Hippocampal formation (tissue), 2 donors: ENCODE measurements around the gene TEX26.

Experiments used
- DNase-seq, 2 donors: peaks; one replicate each; lab custom pipeline; 2025; lab: John Stamatoyannopoulos, UW

TEX26 gene

DNA sequence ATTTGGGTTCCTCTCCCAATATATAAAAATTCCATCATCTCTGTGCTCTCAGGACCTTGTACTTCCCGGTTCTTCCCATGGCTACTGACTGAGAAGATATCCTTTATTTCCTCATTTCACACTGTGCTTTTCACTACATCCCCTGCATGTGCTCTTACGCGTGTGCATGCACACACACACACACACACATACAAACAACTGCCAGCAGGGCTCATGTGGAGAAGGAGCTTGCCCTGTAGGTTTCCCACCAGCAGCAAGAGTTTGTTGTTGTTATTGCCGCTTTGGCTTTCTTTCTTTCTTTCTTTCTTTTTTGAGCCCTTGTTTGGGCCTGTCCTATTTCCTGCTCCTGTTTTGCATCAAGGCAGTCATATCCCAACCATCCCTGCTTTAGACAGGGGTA, 43.6 kb downstream of the TEX26 start:
- DNase-seq = no peak

DNA sequence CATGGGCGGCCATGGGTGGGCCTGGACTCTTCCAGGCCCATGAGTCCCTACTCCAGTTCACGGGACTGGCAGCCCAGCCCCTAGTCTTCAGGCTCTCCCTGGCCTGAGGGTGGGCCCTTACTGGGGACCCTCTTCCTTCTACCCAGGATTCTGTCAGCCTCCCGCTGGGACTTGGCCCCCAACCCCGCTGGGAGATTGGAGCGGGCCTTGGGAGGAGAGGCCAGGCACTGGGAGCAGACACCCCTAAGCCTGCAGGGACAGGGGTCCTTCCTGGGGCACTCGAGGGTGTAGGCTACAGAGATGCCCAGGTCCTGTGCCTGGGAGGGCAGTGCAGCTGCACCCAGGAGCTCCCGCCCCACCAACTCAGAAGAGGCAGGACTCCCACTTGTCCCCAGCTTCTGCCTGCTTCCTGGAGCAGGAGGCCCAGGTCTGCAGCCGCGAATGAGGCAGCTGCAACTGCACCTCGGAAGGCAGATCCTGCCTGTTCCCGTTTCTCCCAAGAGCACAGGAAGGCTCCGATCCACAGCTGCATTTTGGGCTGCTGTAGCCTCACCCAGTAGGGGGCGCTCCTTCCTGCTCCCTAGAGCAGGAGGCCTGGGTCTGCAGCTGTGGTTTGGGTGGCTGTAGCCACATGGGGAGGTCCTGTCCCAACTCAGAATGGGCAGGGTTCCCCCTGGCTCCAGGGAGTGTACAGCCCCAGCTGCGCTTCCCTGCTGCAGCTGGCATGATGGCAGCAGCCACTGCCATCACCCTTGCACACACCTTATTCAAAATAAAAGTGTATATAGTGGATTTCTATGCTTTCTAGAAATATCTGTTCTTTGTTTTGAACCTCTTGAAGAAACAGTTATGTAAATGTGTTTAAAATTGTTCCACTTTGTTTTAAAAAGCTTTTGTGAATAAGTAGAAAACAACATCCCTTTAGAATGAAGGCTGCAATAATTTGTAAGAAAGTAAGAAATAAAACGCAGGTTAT, 46.8 kb downstream of the TEX26 start:
- DNase-seq = no peak

DNA sequence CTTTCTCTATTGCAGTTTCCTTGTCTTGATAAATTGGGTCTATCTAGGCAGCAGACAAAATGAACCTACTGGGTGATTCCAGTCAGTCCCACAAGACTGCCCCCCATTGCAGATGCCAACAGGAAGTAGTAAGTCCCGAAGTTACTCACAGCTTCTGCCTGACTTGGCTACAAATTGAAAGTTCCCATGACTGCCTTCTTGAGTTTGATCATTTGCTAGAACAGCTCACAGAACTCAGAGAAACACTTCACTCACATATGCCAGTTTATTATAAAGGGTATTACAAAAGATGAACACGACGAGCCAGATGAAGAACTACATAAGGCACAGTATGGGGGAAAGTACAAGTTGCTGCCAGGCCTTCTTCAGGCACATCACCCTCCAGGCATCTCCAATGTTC, 50.0 kb downstream of the TEX26 start:
- no peak for DNase-seq

DNA sequence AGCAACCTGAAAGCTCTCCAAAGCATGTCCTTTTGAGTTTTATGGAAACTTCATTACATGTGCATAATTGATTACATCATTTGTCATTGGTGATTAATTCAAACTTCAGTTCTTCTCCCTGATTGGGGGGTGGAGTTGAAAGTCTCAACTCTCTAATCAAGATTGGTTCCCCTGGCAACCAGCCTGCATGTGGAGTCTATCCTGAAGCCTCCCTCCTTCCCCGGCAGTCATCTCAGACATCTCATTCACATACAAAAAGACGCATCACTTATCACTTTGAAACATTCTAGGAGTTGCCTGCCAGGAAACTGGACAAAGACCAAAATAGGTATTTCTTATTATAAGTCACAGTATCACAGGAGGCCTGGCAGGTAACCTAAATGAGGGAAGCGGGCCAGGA, 50.5 kb downstream of the TEX26 start:
- no peak for DNase-seq

DNA sequence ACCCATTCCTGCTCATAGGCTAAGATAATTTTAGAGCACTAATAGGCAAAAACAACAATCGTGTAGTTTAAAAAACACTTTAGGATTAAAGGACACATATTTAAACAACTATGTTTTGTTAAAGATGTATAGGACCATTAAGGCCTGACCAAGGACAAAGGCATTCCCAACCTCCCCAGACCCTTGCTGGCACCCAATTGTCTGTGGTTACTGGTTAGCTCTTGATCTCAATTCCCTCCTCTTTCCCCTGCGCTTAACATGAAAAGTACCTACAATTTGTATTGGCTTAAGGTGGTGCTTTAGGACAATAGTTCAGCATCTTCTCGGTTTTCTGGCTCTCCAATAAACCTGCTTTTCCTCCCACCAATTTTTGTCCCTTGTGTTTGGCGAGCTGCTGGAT, 51.0 kb downstream of the TEX26 start:
- no peak for DNase-seq

DNA sequence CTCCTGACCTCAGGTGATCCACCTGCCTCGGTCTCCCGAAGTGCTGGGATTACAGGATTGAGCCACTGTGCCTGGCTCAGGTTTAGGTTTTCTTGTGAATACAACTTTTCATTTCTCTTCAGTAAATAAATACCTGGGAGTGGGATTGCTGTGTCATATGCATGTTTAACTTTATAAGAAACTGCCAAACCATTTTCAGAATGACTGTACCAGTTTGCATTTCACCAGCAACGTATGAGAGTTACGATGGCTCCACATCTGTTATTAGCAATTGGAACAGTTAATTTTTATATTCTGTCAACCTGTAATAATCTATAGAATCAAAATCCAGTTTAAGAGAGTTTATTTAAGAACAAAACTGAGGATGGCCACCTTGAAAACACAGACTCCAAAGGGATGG, 52.2 kb downstream of the TEX26 start:
- DNase-seq = no peak

DNA sequence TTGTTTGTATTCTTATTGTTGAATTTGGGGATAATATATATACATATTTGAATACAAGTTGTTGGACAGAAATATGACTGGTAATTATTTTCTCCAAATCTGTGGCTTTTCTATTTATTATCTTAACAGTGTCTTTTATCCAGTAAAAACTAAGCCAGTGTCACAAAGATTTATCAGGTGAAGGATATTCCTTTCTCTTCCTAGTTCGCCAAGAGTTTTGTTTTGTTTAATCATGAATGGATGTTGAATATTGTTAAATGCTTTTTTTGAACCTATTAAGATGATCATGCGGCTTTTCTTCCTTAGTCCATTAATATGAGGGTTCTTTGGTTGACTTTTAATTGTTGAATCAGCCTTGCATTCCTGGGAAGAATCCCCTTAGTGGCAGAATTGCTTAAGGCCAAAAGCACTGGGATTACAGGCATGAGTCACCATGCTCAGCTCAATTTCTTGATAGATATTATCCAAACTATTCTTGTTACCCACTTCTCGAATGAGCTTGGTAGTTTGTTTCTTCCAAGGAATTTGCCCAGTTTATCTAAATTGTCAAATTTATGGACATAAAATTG, 53.3 kb downstream of the TEX26 start:
- no peak for DNase-seq

DNA sequence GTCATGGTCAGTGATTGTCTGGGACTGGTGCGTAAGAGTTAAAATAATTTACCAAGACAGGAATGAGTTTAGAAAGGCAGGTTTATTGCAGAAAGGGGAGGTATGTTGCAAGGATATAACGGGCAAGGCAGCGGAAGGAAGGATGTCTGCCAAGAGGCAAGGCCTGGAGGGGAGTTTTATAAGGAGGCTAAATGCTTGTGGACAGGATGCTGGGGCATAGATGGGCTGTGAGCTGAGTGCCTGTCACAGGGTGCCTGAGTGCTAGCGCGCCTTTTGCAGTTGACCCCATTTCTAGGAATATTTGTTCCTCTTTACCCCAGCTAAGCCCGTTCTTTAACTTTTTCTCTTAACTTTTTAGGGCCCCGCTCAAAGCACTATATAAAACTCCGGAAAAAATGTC, 58.7 kb downstream of the TEX26 start:
- DNase-seq = no peak

DNA sequence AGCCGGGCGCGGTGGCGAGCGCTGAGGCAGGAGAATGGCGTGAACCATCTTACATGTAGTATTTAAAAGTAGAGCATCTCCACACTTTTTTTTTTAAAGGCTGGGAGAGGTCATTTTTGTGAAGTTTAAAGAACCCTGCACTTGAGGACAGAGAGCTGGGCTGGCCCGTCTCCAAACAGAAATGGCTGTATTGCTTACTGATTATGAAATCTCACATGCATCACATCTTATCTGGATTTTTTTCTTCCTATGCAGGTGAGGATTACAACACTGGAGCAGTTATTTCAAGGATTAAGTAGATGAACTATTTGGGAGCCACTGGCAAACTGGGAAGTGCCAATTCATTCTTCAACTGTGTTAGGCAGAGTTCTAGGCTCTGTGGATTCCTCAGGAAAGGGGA, 59.5 kb downstream of the TEX26 start:
- DNase-seq = no peak

DNA sequence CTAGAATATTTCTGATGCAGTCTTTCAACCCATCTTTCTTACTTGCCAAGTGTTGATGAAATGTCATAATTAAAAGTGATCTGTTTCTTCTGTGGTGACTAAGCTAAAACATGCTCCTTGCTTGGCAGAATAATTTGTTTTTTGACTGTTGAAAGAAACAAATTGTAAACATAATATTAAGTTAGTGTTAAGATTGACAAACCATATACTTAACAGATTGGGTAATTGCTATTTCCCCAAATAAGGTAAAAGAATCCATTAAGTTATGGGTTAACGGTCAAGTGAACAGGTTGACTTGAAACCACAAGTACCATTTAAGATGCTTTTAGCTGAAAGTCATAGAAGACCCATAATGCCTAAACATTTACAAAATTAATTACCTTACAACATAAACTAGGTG, 62.9 kb downstream of the TEX26 start:
- DNase-seq = no peak

DNA sequence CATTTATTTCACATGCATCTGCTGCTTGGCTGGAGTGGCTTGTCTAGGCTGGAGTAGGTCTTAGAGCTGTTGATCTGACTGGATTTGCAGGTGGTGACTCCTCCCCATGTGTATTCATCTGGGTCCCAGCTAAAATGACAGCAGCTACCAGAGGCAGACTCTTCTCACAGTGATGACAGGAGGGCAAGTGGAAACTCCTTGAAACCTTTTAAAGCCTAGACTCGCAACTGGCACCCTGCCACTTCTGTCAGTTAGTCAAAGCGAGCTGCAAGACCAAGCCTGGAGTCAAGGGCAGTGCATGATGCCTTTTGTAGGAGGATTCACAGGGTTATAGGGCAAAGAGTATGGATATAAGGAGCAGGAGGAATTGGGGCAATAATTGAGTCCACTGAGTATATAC, 65.2 kb downstream of the TEX26 start:
- no peak for DNase-seq

DNA sequence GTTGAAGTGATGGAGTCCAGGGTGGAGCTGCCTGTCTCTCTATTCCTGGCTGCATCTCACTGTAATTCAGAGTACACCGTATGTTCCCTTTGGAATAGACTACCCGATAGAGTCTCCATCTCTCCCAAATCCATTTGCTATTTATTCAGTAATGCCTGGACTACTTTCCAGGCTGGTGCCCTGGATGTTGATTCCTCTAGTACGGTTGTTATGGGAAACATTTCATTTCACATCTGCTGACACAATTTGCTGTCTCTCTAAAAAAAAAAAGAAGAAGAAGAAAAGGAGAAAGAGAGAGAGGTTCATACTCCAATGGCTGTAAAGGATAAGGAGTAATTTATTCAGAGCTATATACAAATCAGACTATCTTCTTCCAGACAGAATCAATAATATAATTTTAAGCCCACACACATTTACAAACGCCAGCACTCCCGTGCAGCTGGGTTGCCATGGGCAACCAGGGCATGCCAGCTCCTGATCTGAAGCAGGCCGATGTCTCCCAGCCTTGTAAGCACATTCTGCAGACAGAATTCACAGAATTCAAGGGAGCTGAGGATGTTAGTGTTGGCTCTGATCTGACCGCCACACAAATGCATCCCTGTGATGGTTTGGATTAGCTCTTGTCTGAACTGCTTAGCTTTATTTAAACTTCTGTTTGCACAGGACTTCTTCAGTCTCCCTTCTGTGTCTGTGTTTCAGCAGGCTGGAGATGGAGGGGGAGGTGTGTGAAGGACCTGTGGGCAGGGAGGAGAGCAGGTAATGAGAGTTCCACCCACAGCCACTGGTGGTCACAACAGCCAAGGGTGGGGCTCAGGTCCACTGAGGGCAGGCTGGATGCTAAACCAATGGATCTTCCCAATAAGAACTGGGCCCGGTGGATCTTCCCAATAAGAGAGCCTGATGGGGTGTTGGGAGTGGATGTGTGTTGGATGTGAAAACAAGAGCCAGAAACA, 66.0 kb downstream of the TEX26 start:
- DNase-seq = peak; percentile 33 to 52

DNA sequence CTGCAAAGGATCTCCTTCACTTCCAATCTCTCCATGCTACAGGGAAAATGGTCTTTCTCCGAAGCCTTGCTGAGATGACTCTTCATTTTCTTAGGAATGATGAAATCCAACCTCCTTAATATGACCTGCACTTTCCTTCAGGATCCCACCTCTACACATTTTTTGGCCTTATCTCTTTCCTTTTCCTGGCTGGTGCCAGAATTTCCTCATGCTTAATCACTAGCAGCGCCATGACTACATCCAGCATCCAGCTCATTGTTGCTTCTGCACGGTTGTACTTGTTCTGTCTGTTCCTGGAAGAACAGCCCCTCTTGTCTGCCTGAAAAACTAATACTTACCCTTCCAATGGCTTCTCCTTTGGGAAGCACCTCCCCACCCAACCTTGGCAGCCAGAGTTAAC, 68.4 kb downstream of the TEX26 start:
- DNase-seq = no peak

DNA sequence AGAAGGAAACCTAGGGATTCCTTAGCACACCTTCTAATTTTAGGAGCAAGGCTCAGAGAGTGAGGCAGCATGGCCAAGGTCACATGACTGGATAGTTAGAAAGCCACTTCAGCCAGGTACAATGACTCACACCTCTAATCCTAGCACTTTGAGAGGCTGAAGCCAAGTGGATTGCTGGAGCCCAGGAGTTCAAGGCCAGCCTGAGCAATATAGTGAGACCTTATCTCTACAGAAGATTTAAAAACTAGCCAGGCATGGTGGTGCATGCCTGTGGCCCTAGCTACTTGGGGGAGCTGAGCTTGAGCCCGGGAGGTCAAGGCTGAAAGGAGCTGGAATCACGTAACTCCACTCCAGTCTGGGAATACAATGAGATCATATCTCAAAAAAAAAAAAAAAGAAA, 69.2 kb downstream of the TEX26 start:
- DNase-seq = no peak

DNA sequence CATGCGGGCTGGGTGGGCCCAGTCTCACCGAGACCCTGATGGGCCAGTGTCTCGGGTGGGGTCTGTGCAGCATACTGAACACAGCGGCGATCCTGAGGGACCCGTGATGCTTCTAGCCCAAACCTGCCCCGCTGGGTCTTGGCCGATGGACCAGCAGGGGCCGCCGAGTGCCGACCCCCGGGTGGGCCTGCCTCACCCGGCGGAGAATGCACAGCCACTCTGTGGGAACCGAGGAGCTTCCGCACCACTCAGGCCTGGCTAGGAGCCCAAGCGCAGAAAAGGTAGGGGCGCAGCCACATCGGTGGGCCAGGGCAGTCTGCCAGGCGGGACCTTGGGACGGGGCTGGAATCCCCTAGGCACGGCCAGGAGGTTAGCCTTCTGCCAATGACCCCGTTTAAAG, 72.6 kb downstream of the TEX26 start:
- no peak for DNase-seq

DNA sequence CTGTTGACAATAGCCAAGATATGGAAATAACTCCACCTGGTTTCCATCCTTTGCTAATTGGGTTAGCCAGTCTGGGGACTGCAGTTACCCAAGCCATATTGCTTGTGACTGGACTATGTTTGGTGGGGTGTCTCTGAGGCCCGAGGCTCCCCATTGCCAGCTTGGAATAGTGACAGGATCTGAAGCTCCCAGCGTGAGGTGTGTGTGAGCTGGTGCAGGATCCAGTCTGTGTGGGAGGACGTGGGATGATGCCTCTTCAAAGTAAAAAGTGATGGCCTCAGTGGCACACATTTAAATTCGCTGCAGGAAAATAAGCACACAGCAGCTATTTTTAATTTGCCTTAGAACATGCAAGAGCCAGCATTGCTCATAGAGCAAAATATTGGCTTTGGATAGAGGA, 75.0 kb downstream of the TEX26 start:
- DNase-seq = no peak

DNA sequence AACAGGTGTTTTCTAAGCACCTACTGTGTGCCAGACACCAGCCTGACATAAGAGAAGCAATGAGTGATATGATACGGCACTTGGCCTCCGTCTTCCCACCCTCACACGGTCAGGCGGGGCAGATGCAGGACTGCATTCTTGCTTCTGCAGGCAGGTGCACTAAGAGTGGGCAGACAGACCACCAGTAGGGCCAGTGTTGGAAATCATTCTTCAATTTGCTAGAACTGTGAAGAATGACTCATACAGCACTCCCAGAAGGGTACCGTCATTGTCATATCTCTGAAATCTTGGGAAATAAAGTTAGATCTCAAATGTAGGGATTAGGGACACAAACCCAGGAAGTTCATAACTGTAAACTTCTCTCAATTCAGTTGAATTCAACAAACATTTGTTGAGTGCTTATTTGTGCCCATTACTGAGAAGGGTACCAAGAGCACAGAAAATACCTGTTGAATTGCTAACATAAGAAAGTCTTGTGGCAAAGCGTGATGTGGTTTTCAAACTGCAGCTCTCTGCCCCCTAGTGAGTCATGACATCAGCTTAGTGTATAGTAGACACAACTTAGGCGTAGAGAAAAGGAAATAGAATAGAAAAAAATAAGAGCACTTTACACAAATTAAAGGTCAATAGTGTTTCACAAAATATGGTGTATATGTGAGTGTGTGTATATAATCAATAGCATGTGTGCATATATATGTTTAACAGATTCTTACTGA, 76.1 kb downstream of the TEX26 start:
- DNase-seq = no peak

DNA sequence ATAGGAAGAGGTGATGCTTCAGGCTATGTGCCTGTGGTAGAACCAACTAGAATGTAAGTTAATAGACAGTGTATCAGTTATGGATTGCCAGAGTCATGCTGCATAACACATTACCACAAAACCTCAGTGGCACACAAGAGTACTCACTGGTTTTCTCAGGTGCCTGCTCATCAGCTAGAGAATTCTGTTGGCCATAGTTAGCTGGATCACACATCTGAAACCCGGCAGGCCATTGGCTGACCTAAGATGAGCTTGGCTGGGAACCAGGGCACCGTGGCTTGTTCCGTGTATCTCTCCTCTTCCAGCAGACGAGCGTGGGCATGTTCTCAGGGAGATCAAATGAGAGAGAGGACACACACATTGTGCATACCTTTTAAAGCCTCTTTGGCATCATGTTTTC, 76.7 kb downstream of the TEX26 start:
- DNase-seq = no peak

DNA sequence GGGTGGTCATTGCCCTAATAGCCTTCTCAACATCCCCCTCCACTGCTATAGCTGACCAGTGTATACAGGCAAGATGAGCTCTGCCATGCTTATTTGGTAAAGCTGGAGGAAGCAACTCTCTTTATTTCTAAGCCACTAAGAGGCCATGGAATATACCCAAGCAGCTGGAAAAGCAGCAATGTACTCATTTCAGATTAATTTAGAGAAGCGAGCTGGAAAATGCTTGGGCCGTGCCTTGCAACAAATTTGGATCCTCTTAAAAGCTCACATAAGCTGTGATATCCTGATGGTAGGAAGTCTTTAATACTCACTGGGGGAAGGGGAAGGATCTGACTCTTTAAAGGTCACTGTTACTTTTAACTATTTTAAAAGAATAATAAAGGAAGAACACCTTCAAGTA, 77.8 kb downstream of the TEX26 start:
- no peak for DNase-seq

DNA sequence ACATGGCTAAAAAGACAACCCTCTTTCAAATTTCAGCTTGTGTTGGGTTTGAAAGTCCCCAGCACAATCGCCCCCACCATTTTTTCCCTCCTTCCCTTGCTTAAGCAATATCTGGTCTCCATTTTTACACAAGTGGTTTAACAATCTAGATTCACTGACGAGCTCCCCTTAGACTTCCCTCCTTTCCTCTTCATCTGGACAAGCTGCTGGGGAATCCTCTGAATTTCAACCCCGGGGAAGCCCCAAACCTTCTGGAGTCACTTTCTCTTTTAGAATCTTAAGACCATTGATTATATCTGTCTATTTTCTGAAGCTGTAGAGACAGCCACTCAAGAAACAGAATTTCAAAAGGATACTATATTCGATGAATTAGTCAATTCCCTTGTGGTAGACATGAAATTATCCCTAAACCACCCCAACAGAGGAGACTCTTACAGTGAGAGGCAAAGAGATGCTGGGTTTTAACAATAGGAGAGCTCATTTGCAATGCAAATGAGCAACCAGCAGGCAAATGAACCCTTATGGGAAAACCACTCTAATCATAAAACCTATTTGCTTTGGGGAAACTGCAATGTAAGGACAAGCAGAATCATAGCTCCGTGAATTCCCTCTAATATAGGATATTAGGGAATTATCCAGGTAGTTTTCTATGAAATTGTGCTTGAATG, 78.9 kb downstream of the TEX26 start:
- DNase-seq = no peak

DNA sequence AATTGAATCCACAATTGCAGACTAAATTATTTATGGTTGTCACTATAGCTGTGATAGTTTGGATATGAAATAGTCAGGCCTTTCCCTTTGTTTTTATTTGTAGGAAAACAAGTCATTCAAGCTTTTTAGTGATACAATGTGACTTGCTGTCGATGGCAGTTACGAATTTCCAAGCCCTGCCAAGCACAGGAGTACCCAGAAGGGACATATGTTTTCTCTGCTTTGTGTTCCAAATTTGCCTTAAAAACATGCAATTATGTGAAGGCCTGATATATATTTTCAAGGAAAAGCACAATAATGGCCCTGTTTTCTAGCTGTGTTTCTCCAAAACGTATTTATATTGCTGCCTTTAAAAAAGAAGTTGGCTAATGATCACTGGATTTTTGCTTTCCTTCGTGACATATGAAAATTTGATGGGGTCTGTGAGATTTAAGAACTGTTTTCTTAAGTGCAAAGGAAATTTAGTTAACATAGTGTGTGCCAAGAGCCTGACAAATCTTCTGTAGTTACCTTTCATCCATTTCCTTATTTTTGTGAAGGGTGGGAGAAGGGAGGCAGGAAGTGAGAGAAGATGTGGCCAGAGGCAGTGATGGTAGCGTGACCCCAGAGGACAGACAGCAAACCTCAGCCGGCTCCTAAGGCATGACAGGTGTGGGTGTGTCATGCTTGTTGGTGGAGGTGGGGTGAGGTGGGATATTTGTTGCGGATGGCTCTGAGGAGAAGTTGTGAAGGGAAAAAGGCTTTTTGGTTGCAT, 79.6 kb downstream of the TEX26 start:
- DNase-seq = no peak
